ENCODE data around the gene ABR. TPM values are rescaled to one million over a fixed set of nuclear protein-coding genes. Genes with fewer than 3 reads are reported as not detected.

The ABR gene
- total RNA-seq, 1 donor from 2014 or later, result 66.7 TPM

DNA sequence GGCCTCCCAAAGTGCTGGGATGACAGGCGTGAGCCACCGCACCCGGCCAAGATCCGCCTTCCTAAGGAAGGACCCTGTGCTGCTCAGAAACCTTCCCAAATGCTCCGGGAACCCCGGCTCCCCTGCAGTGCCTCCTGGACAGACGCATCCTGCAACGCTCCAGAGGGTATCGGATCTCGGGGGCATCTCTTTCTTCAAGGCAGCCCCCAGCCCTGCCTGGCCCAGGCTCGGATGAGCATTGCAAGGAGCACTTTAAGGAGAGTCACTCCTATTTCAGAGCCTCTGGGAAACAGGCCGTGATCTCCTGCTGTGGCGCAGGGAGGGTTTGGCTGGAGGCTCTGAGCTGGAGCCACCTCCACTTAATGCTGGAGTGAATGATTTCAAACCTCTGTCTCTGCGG is 17.2 kb upstream of the ABR start:
- Mint-ChIP-seq H3K27ac (no peak overlapping the region), H3K4me3 (no peak overlapping the region), H3K27me3 (ENCODE audit: insufficient read depth) (no peaks in the 10 kb centered on the region), H3K9me3 (no peaks in the 10 kb centered on the region), H3K4me1 (ENCODE audit: low read depth) (peaks cover 30% of the 10 kb centered on the region), H3K36me3 (ENCODE audit: low read depth) (peaks cover 2% of the 10 kb centered on the region)
- no peak for DNase-seq (ENCODE audit: low spot score)
- intact Hi-C loops (cut with micrococcal nuclease), result no loop called here

- H3K36me3 Mint-ChIP-seq (ENCODE audit: low read depth), result no peaks in the 10 kb centered on the region
- no peak overlapping the region for H3K4me3 Mint-ChIP-seq
- H3K27me3 Mint-ChIP-seq (ENCODE audit: insufficient read depth), result peaks cover 3% of the 10 kb centered on the region
- intact Hi-C loops (cut with micrococcal nuclease), result no loop called here
- no peak for DNase-seq (ENCODE audit: low spot score)
- H3K4me1 Mint-ChIP-seq (ENCODE audit: low read depth), result peaks cover 10% of the 10 kb centered on the region
- H3K9me3 Mint-ChIP-seq, result no peaks in the 10 kb centered on the region
- H3K27ac Mint-ChIP-seq, result no peak overlapping the region
Measured at GRCh38 chr17:1192911-1193699, 13.3 kb upstream of the ABR start.

- Mint-ChIP-seq H3K27ac (no peak overlapping the region), H3K9me3 (no peaks in the 10 kb centered on the region), H3K36me3 (ENCODE audit: low read depth) (no peaks in the 10 kb centered on the region), H3K27me3 (ENCODE audit: insufficient read depth) (peaks cover 5% of the 10 kb centered on the region), H3K4me1 (ENCODE audit: low read depth) (no peaks in the 10 kb centered on the region), H3K4me3 (no peak overlapping the region)
- no peak for DNase-seq (ENCODE audit: low spot score)
- intact Hi-C loops (cut with micrococcal nuclease), result no loop called here
Measured at GRCh38 chr17:1190751-1191331, 11.1 kb upstream of the ABR start.

GRCh38 chr17:1188812-1189504 is 9.2 kb upstream of the ABR start:
- no peaks in the 10 kb centered on the region for H3K36me3 Mint-ChIP-seq (ENCODE audit: low read depth)
- H3K4me1 Mint-ChIP-seq (ENCODE audit: low read depth), result no peaks in the 10 kb centered on the region
- DNase-seq (ENCODE audit: low spot score), result no peak
- intact Hi-C loops (cut with micrococcal nuclease), result no loop called here
- H3K27ac Mint-ChIP-seq, result no peak overlapping the region
- H3K27me3 Mint-ChIP-seq (ENCODE audit: insufficient read depth), result peaks cover 5% of the 10 kb centered on the region
- H3K4me3 Mint-ChIP-seq, result no peak overlapping the region
- no peaks in the 10 kb centered on the region for H3K9me3 Mint-ChIP-seq

- Mint-ChIP-seq H3K9me3 (no peaks in the 10 kb centered on the region), H3K27ac (no peak overlapping the region), H3K4me3 (no peak overlapping the region), H3K36me3 (ENCODE audit: low read depth) (no peaks in the 10 kb centered on the region), H3K27me3 (ENCODE audit: insufficient read depth) (peaks cover 5% of the 10 kb centered on the region), H3K4me1 (ENCODE audit: low read depth) (no peaks in the 10 kb centered on the region)
- intact Hi-C loops (cut with micrococcal nuclease), result loop anchor here (1.0 kb wide), 1 partner anchor 64 kb away; no protein-coding TSS in a partner anchor
- peak; percentile 64 for DNase-seq (ENCODE audit: low spot score)
Measured at GRCh38 chr17:1186923-1187771, 7.4 kb upstream of the ABR start.

DNA sequence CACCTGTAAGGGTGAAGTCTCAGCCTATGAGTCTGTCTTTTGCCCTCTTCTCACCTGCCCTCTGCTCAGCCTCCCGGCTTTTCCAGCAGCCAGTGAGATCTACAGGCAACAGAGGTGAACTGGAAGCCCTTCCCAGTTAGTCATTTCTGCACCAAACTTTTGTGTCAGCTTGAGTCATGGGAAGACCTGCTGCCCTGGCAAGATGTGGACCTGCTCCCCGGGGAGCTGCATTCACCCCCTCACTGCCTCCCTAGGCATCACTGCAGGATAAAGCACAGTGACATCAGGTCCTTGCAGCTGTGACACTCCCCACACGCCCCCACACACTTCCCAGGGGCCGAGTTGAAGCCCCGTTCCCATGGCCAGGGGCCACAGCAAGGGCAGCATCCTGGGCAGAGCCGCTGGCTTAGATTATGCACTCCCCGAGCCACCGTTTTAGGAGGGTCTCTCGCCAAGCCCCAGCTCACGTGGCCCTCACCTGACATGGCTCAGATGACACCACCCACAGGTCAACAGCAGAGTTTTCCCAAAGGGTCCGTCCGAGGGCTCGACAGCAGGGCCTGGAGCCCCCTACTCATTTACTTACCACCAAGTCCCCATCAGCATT is 6.5 kb upstream of the ABR start:
- no peak overlapping the region for H3K27ac Mint-ChIP-seq
- no peaks in the 10 kb centered on the region for H3K36me3 Mint-ChIP-seq (ENCODE audit: low read depth)
- intact Hi-C loops (cut with micrococcal nuclease), result no loop called here
- H3K9me3 Mint-ChIP-seq, result no peaks in the 10 kb centered on the region
- peaks cover 5% of the 10 kb centered on the region for H3K27me3 Mint-ChIP-seq (ENCODE audit: insufficient read depth)
- no peak for DNase-seq (ENCODE audit: low spot score)
- no peaks in the 10 kb centered on the region for H3K4me1 Mint-ChIP-seq (ENCODE audit: low read depth)
- no peak overlapping the region for H3K4me3 Mint-ChIP-seq

DNA sequence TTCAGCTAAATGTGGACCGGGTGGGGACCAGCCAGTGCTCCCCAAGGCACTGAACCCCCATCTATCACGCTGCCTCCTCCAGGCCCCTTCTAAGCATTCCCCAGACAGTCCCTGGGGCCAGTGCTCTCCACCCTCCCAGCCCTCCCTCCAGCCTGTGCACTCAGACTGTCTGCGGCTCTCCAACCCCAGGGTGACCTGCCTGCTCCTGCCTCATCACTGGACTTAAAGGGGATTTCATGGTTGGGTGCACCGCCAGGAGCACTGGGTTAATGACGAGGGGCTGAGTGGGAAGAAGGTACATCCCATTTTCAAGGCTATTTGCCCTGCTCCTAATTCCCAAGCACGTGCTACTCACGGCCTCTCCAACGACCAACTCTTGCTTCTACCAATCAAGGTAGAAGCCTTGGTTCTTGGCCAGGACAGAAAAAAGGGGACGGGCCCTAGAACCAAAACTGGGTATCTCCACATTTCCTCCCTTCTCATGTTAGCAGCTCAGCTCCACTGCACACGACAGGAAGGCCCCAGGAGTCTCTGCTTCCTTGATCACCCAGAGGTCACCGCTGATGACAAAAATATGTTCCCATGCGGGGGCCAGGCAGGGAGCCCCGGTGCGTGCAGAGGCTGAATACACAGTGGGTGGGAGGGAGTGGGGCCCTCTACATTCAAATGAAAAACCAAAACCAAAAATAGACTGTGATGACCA is 3.5 kb upstream of the ABR start:
- peak overlapping the region; percentile 33 for H3K4me3 Mint-ChIP-seq
- peaks cover 6% of the 10 kb centered on the region for H3K27me3 Mint-ChIP-seq (ENCODE audit: insufficient read depth)
- DNase-seq (ENCODE audit: low spot score), result no peak
- H3K4me1 Mint-ChIP-seq (ENCODE audit: low read depth), result no peaks in the 10 kb centered on the region
- no peak overlapping the region for H3K27ac Mint-ChIP-seq
- H3K9me3 Mint-ChIP-seq, result no peaks in the 10 kb centered on the region
- intact Hi-C loops (cut with micrococcal nuclease), result no loop called here
- no peaks in the 10 kb centered on the region for H3K36me3 Mint-ChIP-seq (ENCODE audit: low read depth)

- Mint-ChIP-seq H3K9me3 (no peaks in the 10 kb centered on the region), H3K36me3 (ENCODE audit: low read depth) (no peaks in the 10 kb centered on the region), H3K4me1 (ENCODE audit: low read depth) (no peaks in the 10 kb centered on the region), H3K27ac (no peak overlapping the region), H3K4me3 (no peak overlapping the region), H3K27me3 (ENCODE audit: insufficient read depth) (peaks cover 11% of the 10 kb centered on the region)
- DNase-seq (ENCODE audit: low spot score), result no peak
- intact Hi-C loops (cut with micrococcal nuclease), result no loop called here
Measured at GRCh38 chr17:1182811-1183170, 3.0 kb upstream of the ABR start.

- Mint-ChIP-seq H3K27me3 (ENCODE audit: insufficient read depth) (peaks cover 15% of the 10 kb centered on the region), H3K27ac (no peak overlapping the region), H3K4me1 (ENCODE audit: low read depth) (no peaks in the 10 kb centered on the region), H3K9me3 (no peaks in the 10 kb centered on the region), H3K4me3 (no peak overlapping the region), H3K36me3 (ENCODE audit: low read depth) (no peaks in the 10 kb centered on the region)
- DNase-seq (ENCODE audit: low spot score), result no peak
- intact Hi-C loops (cut with micrococcal nuclease), result loop anchor here (2.0 kb wide), 1 partner anchor 21 kb away; no protein-coding TSS in a partner anchor
Measured at GRCh38 chr17:1181753-1182137, 2.0 kb upstream of the ABR start.

DNA sequence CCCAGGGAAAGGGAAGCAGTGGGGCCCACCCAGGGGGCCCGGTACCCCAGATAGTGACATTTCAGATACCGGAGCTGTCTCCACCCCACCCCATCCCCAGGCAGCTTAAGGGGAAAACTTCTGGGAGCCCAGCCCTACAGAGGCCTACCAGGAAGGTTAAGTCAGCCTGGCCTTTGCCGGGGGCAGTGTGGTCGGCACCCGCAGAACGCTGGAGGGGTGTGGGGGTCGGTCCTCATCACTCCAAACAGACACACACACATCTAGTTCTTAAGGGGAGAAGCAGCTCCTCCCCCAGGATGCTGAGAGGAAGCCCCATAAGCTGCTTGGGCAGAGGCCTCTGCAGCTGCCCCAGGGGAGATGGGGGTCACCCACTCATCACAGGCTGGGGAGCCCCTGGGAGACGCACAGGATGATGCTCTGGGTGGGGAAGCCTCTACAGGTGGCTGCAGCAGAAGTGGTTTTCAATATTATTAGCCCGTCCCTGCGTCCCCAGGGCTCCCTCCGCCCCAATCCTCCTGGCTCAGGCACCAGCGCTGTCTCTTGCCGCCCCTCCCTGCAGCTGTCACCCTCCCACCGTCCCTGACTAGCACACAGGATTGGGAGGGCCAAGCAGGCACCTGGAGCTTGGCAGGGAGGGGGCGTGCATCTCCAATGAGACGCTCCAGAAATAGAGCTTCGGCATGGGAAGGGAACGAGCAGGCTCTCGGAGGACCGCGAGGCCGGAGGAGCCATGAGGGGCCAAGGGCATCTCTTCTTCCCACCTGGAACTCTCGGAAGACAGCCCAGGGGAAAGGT is 1.4 kb upstream of the ABR start:
- intact Hi-C loops (cut with micrococcal nuclease), result loop anchor here (2.0 kb wide), 1 partner anchor 22 kb away; no protein-coding TSS in a partner anchor
- Mint-ChIP-seq H3K4me1 (ENCODE audit: low read depth) (no peaks in the 10 kb centered on the region), H3K9me3 (no peaks in the 10 kb centered on the region), H3K27me3 (ENCODE audit: insufficient read depth) (peaks cover 16% of the 10 kb centered on the region), H3K27ac (no peak overlapping the region), H3K4me3 (no peak overlapping the region), H3K36me3 (ENCODE audit: low read depth) (no peaks in the 10 kb centered on the region)
- DNase-seq (ENCODE audit: low spot score), result no peak

GRCh38 chr17:1179112-1179817 is 516 bp downstream of the ABR start:
- DNase-seq (ENCODE audit: low spot score), result no peak
- Mint-ChIP-seq H3K4me1 (ENCODE audit: low read depth) (no peaks in the 10 kb centered on the region), H3K9me3 (no peaks in the 10 kb centered on the region), H3K27ac (no peak overlapping the region), H3K36me3 (ENCODE audit: low read depth) (no peaks in the 10 kb centered on the region), H3K27me3 (ENCODE audit: insufficient read depth) (peaks cover 16% of the 10 kb centered on the region), H3K4me3 (peak overlapping the region; percentile 69)
- intact Hi-C loops (cut with micrococcal nuclease), result no loop called here
